Esophagus squamous epithelium (tissue), 5 donors: ENCODE results near the gene EML1. TPM values are rescaled to one million over a fixed set of nuclear protein-coding genes. Genes with fewer than 3 reads are reported as not detected.
A peak's percentile ranks its signal among the peaks of the same experiment; 100 is the strongest.

Source experiments
- DNase-seq: peaks from one replicate; lab custom pipeline; 2025; lab: John Stamatoyannopoulos, UW
- H3K27ac ChIP-seq, 4 donors: fragments of 200-600 bp; sonication (generic); one replicate each; pipeline ENCODE4 v1.5.1; 2016 to 2019; ENCODE audit warnings: mild to moderate bottlenecking in 1 of 4
- H3K27me3 ChIP-seq, 4 donors: fragments of 200-600 bp; sonication (generic); 1 replicate in 3 of 4; 2 replicates in 1 of 4; pipeline versions ENCODE4 v1.5.1 to v1.6.0; 2017 to 2021; ENCODE audit warnings: antibody characterized with exemption in 1 of 4
- H3K36me3 ChIP-seq, 3 donors: fragments of 200-600 bp; sonication (generic); one replicate each; pipeline ENCODE4 v1.5.1; 2016 to 2019
- H3K4me1 ChIP-seq, 3 donors: fragments of 200-600 bp; sonication (generic); one replicate each; pipeline ENCODE4 v1.5.1; 2017 to 2019
- H3K4me3 ChIP-seq, 4 donors: fragments of 200-600 bp; sonication (generic); 1 replicate in 3 of 4; 2 replicates in 1 of 4; pipeline ENCODE4 v1.5.1; 2016 to 2019; ENCODE audit warnings: mild to moderate bottlenecking in 2 of 4, moderate library complexity in 1 of 4
- H3K9me3 ChIP-seq, 3 donors: fragments of 200-600 bp; sonication (generic); one replicate each; pipeline ENCODE4 v1.5.1; 2016 to 2019
- CTCF ChIP-seq, 6 experiments: fragments of 450-650 bp in 4 of 6; fragments of 200-600 bp in 2 of 6; sonication (generic) in 2 of 6; IDR thresholded peaks; one replicate each; pipeline ENCODE4 v1.5.1; 2016 to 2019; ENCODE audit warnings: antibody characterized with exemption in 6 of 6, mild to moderate bottlenecking in 4 of 6, moderate library complexity in 4 of 6
- POLR2A ChIP-seq, 4 donors: fragments of 450-650 bp; IDR thresholded peaks; one replicate each; pipeline ENCODE4 v1.6.1; 2017; ENCODE audit warnings: antibody characterized with exemption in 4 of 4, mild to moderate bottlenecking in 4 of 4, moderate library complexity in 3 of 4
- WGBS, 2 donors: methylation state at CpG; one replicate each; pipeline ENCODE4 v1.1.5; 2018; 5-methylcytosine and 5-hydroxymethylcytosine counted together
- intact Hi-C: fragments of 100-400 bp; cut with DNase I; formaldehyde crosslinking; loops from one replicate; pipeline ENCODE4 v1.15.0; 2022
- total RNA-seq, 4 donors: library from RNA; depleted of rRNA; stranded (reverse); fragments of >200 nt; gene quantifications; one replicate each; pipeline ENCODE4 v1.1.0, GENCODE V29; 2016
- donor health status: DM: yes; HTN: yes; CAD: no.

EML1 gene
- total RNA-seq, 4 donors from 2014 or later: 3.0 to 22.9 (median 9.4) TPM

GRCh38 chr14:99875836-99876235, 82.6 kb downstream of the EML1 start:
- intact Hi-C loops: no loop called here
- no peak overlapping the region for H3K27ac ChIP-seq
- peaks cover 0 to 5% (median 0%) of the 10 kb centered on the region in 4 donors for H3K27me3 ChIP-seq
- no peak for DNase-seq
- TF ChIP-seq CTCF (IDR thresholded peaks at IDR 0.05) (no peak), POLR2A (IDR thresholded peaks at IDR 0.05) (no peak)
- no peaks in the 10 kb centered on the region for H3K36me3 ChIP-seq
- no peak overlapping the region for H3K4me3 ChIP-seq
- H3K9me3 ChIP-seq: no peaks in the 10 kb centered on the region
- peaks cover 0 to 13% (median 5%) of the 10 kb centered on the region in 3 donors for H3K4me1 ChIP-seq

- Histone ChIP-seq H3K9me3 (no peaks in the 10 kb centered on the region), H3K4me1 (peaks cover 0 to 17% (median 5%) of the 10 kb centered on the region in 3 donors), H3K27me3 (peaks cover 0 to 5% (median 0%) of the 10 kb centered on the region in 4 donors), H3K4me3 (no peak overlapping the region), H3K36me3 (no peaks in the 10 kb centered on the region), H3K27ac (no peak overlapping the region)
- intact Hi-C loops: no loop called here
- WGBS, 2 donors: 73 to 77% methylated on average over 9 of the region's 9 CpGs
- DNase-seq: no peak
- no peak for TF ChIP-seq POLR2A (IDR thresholded peaks at IDR 0.05)
- TF ChIP-seq CTCF (IDR thresholded peaks at IDR 0.05): no peak
Observed at GRCh38 chr14:99876406-99876805, 83.2 kb downstream of the EML1 start.

DNA sequence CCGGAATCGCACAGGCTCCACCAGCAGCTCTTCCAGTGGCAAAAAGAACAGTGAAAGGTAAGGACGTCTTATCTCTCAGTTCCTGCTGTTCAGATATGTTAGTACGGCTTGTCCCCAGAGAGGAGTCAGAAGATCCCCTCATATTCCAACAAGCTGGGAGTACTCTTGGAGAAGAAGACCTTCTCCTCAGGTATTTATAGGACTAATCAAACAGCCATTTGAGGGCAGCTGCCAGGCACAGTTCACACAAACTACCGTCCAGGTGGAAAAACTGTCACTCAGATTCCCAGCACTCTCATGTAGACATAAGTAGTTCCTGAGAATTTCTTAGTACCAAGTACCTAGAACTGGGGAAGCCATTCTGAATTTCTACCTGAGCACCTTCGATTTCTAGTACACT, 85.3 kb downstream of the EML1 start:
- DNase-seq: no peak
- 82 to 91% methylated on average over 4 to 6 of the region's 6 CpGs for WGBS, 2 donors
- Histone ChIP-seq H3K36me3 (no peaks in the 10 kb centered on the region), H3K27ac (no peak overlapping the region), H3K27me3 (peaks cover 0 to 5% (median 0%) of the 10 kb centered on the region in 4 donors), H3K4me3 (no peak overlapping the region), H3K4me1 (peaks cover 0 to 17% (median 5%) of the 10 kb centered on the region in 3 donors), H3K9me3 (no peaks in the 10 kb centered on the region)
- TF ChIP-seq CTCF (IDR thresholded peaks at IDR 0.05) (no peak), POLR2A (IDR thresholded peaks at IDR 0.05) (no peak)
- intact Hi-C loops: no loop called here

- no peak overlapping the region for H3K4me3 ChIP-seq
- DNase-seq: no peak
- H3K4me1 ChIP-seq: peaks cover 0 to 17% (median 5%) of the 10 kb centered on the region in 3 donors
- H3K9me3 ChIP-seq: no peaks in the 10 kb centered on the region
- 28 to 44% methylated on average over 5 of the region's 5 CpGs for WGBS, 2 donors
- H3K27ac ChIP-seq: peak overlapping the region; percentile 7 to 80 (median 22)
- H3K27me3 ChIP-seq: peaks cover 0 to 5% (median 0%) of the 10 kb centered on the region in 4 donors
- TF ChIP-seq CTCF (IDR thresholded peaks at IDR 0.05): no peak
- H3K36me3 ChIP-seq: no peaks in the 10 kb centered on the region
- intact Hi-C loops: no loop called here
Observed at GRCh38 chr14:99879401-99880295, 86.4 kb downstream of the EML1 start.
